SK-N-SH (cell line): Measurements from ENCODE around the gene OSBPL5. TPM values are rescaled to one million over a fixed set of nuclear protein-coding genes. Genes with fewer than 3 reads are reported as not detected.

Experiments used
- CTCF ChIA-PET: fragments of 300-600, 350-600 bp; formaldehyde crosslinking; extraction: SDS; loops from one replicate; lab custom pipeline; 2021; lab: Yijun Ruan, JAX
- POLR2A ChIA-PET: fragments of 350-600 bp; sonication (Branson Sonifier 250); formaldehyde crosslinking; extraction: SDS; loops from one replicate; lab custom pipeline; 2020; ENCODE audit warnings: antibody characterized with exemption, inconsistent platforms; lab: Yijun Ruan, JAX
- DNase-seq: peaks from one replicate; pipeline ENCODE4 v3.0.0; 2012
- H2AFZ ChIP-seq: fragments of 200-600 bp; sonication (generic); 2 replicates; pipeline ENCODE4 v1.8.1; 2016; ENCODE audit warnings: antibody characterized with exemption, mild to moderate bottlenecking, low read depth
- H3F3A ChIP-seq: fragments of 200-600 bp; sonication (generic); replicated peaks from 2 replicates; pipeline ENCODE3; 2016; ENCODE audit warnings: antibody characterized with exemption, mild to moderate bottlenecking; ENCODE audit not compliant: insufficient read depth
- H3K27ac ChIP-seq, 2 experiments: fragments of 200-500 bp in 1 of 2; fragments of 200-600 bp in 1 of 2; sonication (Bioruptor generic) in 1 of 2; sonication (generic), shearing (Covaris generic) in 1 of 2; 2 replicates each; pipeline versions ENCODE4 v1.5.1 to v1.6.1; 2014 to 2016; ENCODE audit warnings: low read depth in 2 of 2, inconsistent platforms in 1 of 2, low read length in 1 of 2, mild to moderate bottlenecking in 1 of 2, mixed read lengths in 1 of 2
- H3K27me3 ChIP-seq: fragments of 200-600 bp; sonication (generic), shearing (Covaris generic); 2 replicates; pipeline ENCODE4 v1.6.1; 2016; ENCODE audit warnings: mixed run types; ENCODE audit not compliant: insufficient read depth
- H3K36me3 ChIP-seq, 2 experiments: fragments of 200-500 bp in 1 of 2; fragments of 200-600 bp in 1 of 2; sonication (Bioruptor generic) in 1 of 2; sonication (generic) in 1 of 2; replicated peaks in 1 of 2; 2 replicates each; pipeline versions ENCODE3 to v1.5.1; 2014 to 2016; ENCODE audit warnings: low read length in 1 of 2, mild to moderate bottlenecking in 1 of 2; ENCODE audit not compliant: insufficient read depth in 2 of 2, control insufficient read depth in 1 of 2
- H3K4me1 ChIP-seq, 2 experiments: fragments of 200-500 bp in 1 of 2; fragments of 200-600 bp in 1 of 2; sonication (Bioruptor generic) in 1 of 2; sonication (generic), shearing (Covaris generic) in 1 of 2; 2 replicates each; pipeline versions ENCODE4 v1.5.1 to v1.6.1; 2014 to 2016; ENCODE audit warnings: low read depth in 1 of 2, low read length in 1 of 2, mixed run types in 1 of 2; ENCODE audit not compliant: insufficient read depth in 2 of 2, control insufficient read depth in 1 of 2
- H3K4me2 ChIP-seq: fragments of 200-600 bp; sonication (generic), shearing (Covaris generic); 2 replicates; pipeline ENCODE4 v1.6.1; 2017; ENCODE audit warnings: mixed run types
- H3K4me3 ChIP-seq, 2 experiments: fragments of 200-500 bp in 1 of 2; fragments of 200-600 bp in 1 of 2; sonication (Bioruptor generic) in 1 of 2; sonication (generic), shearing (Covaris generic) in 1 of 2; 2 replicates each; pipeline versions ENCODE4 v1.5.1 to v1.8.1; 2014 to 2016; ENCODE audit warnings: low read depth in 2 of 2, inconsistent platforms in 1 of 2, low read length in 1 of 2, mild to moderate bottlenecking in 1 of 2, mixed read lengths in 1 of 2, moderate library complexity in 1 of 2
- H3K79me2 ChIP-seq: fragments of 200-600 bp; sonication (generic); 2 replicates; pipeline ENCODE4 v1.8.1; 2017; ENCODE audit warnings: mild to moderate bottlenecking; ENCODE audit not compliant: insufficient read depth
- H3K9ac ChIP-seq: fragments of 200-600 bp; sonication (generic); 2 replicates; pipeline ENCODE4 v1.6.1; 2017; ENCODE audit warnings: mixed run types
- H3K9me2 ChIP-seq: fragments of 200-600 bp; sonication (generic); 2 replicates; pipeline ENCODE4 v1.6.1; 2017; ENCODE audit warnings: mixed run types
- H3K9me3 ChIP-seq: fragments of 200-600 bp; sonication (generic); 2 replicates; pipeline ENCODE4 v1.6.1; 2017; ENCODE audit warnings: mixed run types, mild to moderate bottlenecking, moderate library complexity
- H4K20me1 ChIP-seq: fragments of 200-600 bp; sonication (generic); 2 replicates; pipeline ENCODE4 v1.6.1; 2017; ENCODE audit warnings: mild to moderate bottlenecking, mixed run types; ENCODE audit not compliant: insufficient read depth
- CHD2 ChIP-seq: fragments of 150-350 bp; IDR thresholded peaks from 2 replicates; pipeline ENCODE4 v1.6.1; 2018; ENCODE audit warnings: low read length; ENCODE audit not compliant: partially characterized antibody
- CTCF ChIP-seq: fragments of 200-600 bp; sonication (generic); IDR thresholded peaks from 2 replicates; pipeline ENCODE4 v1.6.1; 2017; ENCODE audit warnings: antibody characterized with exemption, mild to moderate bottlenecking, moderate library complexity
- EP300 ChIP-seq, 2 experiments: IDR thresholded peaks; 2 replicates each; pipeline versions ENCODE4 v1.4.0 to v1.6.1; 2012; ENCODE audit warnings: borderline replicate concordance in 1 of 2, low read depth in 1 of 2, low read length in 1 of 2
- FOSL2 ChIP-seq: IDR thresholded peaks from 2 replicates; pipeline ENCODE4 v1.4.0; 2012; ENCODE audit warnings: low read depth, mild to moderate bottlenecking, moderate library complexity, borderline replicate concordance
- FOXM1 ChIP-seq: IDR thresholded peaks from 2 replicates; pipeline ENCODE4 v1.4.0; 2012; ENCODE audit warnings: low read depth, mild to moderate bottlenecking
- GABPA ChIP-seq: IDR thresholded peaks from 2 replicates; pipeline ENCODE4 v1.4.0; 2012; ENCODE audit warnings: low read depth, mild to moderate bottlenecking
- JUND ChIP-seq: IDR thresholded peaks from 2 replicates; pipeline ENCODE4 v1.4.0; 2012
- MEF2A ChIP-seq: IDR thresholded peaks from 2 replicates; pipeline ENCODE4 v1.4.0; 2012; ENCODE audit warnings: low read depth, borderline replicate concordance
- MXI1 ChIP-seq: IDR thresholded peaks from 2 replicates; pipeline ENCODE4 v1.6.1; 2012; ENCODE audit warnings: mild to moderate bottlenecking, low read depth, low read length, improper control_type of control experiment
- RAD21 ChIP-seq: IDR thresholded peaks from 2 replicates; pipeline ENCODE4 v1.6.1; 2012; ENCODE audit warnings: mild to moderate bottlenecking, low read length
- RFX5 ChIP-seq: IDR thresholded peaks from 2 replicates; pipeline ENCODE4 v1.6.1; 2012; ENCODE audit warnings: mild to moderate bottlenecking, improper control_type of control experiment, low read length
- RXRA ChIP-seq: IDR thresholded peaks from 2 replicates; pipeline ENCODE4 v1.4.0; 2012; ENCODE audit warnings: low read depth, mild to moderate bottlenecking, borderline replicate concordance
- SIN3A ChIP-seq: IDR thresholded peaks from 2 replicates; pipeline ENCODE4 v1.6.1; 2012; ENCODE audit warnings: low read depth, mild to moderate bottlenecking, low read length, moderate library complexity, borderline replicate concordance
- SMC3 ChIP-seq: IDR thresholded peaks from 2 replicates; pipeline ENCODE4 v1.6.1; 2012; ENCODE audit warnings: low read depth, low read length, improper control_type of control experiment
- TAF1 ChIP-seq: IDR thresholded peaks from 2 replicates; pipeline ENCODE4 v1.6.1; 2012; ENCODE audit warnings: low read depth, mild to moderate bottlenecking, low read length, moderate library complexity, borderline replicate concordance
- TEAD4 ChIP-seq: IDR thresholded peaks from 2 replicates; pipeline ENCODE4 v1.4.0; 2012; ENCODE audit warnings: mild to moderate bottlenecking, borderline replicate concordance; ENCODE audit not compliant: insufficient read depth
- WGBS: methylation state at CpG from one replicate; pipeline ENCODE4 v1.1.6; 2017; ENCODE audit warnings: low lambda C conversion rate; 5-methylcytosine and 5-hydroxymethylcytosine counted together
- polyA plus RNA-seq, 3 experiments: library from polyadenylated mRNA; depleted of rRNA; stranded (reverse); fragments of >200 nt; gene quantifications; 2 replicates each; pipeline ENCODE4 v1.2.3, GENCODE V29; 2012
- TF ChIP-seq, protein P1 (sequence below): IDR thresholded peaks from 2 replicates; pipeline ENCODE4 v1.4.0; 2012; ENCODE audit warnings: low read depth, borderline replicate concordance
- TF ChIP-seq, protein P2 (sequence below): IDR thresholded peaks from 2 replicates; pipeline ENCODE4; 2012

OSBPL5 gene
- polyA plus RNA-seq, 1 of the 3 experiments (the other 2 are of a cell fraction) = 10.9 TPM

GRCh38 chr11:3213659-3214419 is 48.7 kb upstream of the OSBPL5 start:
- Histone ChIP-seq H3F3A (no peaks in the 10 kb centered on the region), H3K9me2 (no peaks in the 10 kb centered on the region), H3K27me3 (no peaks in the 10 kb centered on the region), H3K27ac (no peak overlapping the region), H3K9ac (no peak overlapping the region), H3K9me3 (peaks cover 5% of the 10 kb centered on the region; the same call in 1 of the 2 replicates), H3K36me3 (no peaks in the 10 kb centered on the region), H2AFZ (no peak overlapping the region), H3K4me3 (no peak overlapping the region)
- WGBS = 56% methylated on average over 24 of the region's 24 CpGs
- TF ChIP-seq TEAD4 = no peak
- no peak for TF ChIP-seq RAD21
- TF ChIP-seq, all 33 proteins: peak for 0
- Histone ChIP-seq H3K4me2 (no peak overlapping the region), H3K79me2 (no peaks in the 10 kb centered on the region), H3K4me1 (no peaks in the 10 kb centered on the region; a peak in 1 of 4 replicates), H4K20me1 (no peaks in the 10 kb centered on the region)
- CTCF ChIA-PET = interaction anchor here (0.9 to 6.0 kb wide), 5 partner anchors 19 to 177 kb away, joined by 3 to 48 read pairs (median 6); no protein-coding TSS in a partner anchor
- POLR2A ChIA-PET = no interaction called here
- no peak for DNase-seq

- H4K20me1 ChIP-seq = no peaks in the 10 kb centered on the region
- no peaks in the 10 kb centered on the region for H3K79me2 ChIP-seq
- peaks cover 8% of the 10 kb centered on the region for H3K27me3 ChIP-seq
- peaks cover 5% of the 10 kb centered on the region; the same call in 1 of the 2 replicates for H3K9me3 ChIP-seq
- ChIA-PET CTCF (interaction anchor here (0.7 to 1.8 kb wide), 5 partner anchors 8 to 133 kb away, joined by 3 to 9 read pairs (median 4); no protein-coding TSS in a partner anchor), POLR2A (no interaction called here)
- WGBS = 56% methylated on average over 6 of the region's 6 CpGs
- no peaks in the 10 kb centered on the region for H3K36me3 ChIP-seq
- H3K4me3 ChIP-seq = no peak overlapping the region
- no peak overlapping the region for H3K4me2 ChIP-seq
- H3K9me2 ChIP-seq = no peaks in the 10 kb centered on the region
- no peak overlapping the region for H3K27ac ChIP-seq
- no peak overlapping the region for H2AFZ ChIP-seq
- H3F3A ChIP-seq = no peaks in the 10 kb centered on the region
- no peak for DNase-seq
- H3K4me1 ChIP-seq = peaks cover 0 to 12% of the 10 kb centered on the region in 2 experiments; a peak in 1 of 4 replicates
- no peak overlapping the region for H3K9ac ChIP-seq
- TF ChIP-seq SMC3 (no peak), CTCF (no peak), JUND (no peak), RAD21 (no peak), MEF2A (no peak), RFX5 (no peak), SIN3A (no peak), EP300 (IDR thresholded peaks at IDR 0.05; ENCODE audit: borderline replicate concordance in 1 of 2, low read depth in 1 of 2, low read length in 1 of 2) (no peak), CHD2 (no peak), RXRA (no peak), MXI1 (no peak), GABPA (no peak), FOSL2 (no peak), FOXM1 (no peak), TAF1 (no peak)
- TF ChIP-seq, protein P1, sequence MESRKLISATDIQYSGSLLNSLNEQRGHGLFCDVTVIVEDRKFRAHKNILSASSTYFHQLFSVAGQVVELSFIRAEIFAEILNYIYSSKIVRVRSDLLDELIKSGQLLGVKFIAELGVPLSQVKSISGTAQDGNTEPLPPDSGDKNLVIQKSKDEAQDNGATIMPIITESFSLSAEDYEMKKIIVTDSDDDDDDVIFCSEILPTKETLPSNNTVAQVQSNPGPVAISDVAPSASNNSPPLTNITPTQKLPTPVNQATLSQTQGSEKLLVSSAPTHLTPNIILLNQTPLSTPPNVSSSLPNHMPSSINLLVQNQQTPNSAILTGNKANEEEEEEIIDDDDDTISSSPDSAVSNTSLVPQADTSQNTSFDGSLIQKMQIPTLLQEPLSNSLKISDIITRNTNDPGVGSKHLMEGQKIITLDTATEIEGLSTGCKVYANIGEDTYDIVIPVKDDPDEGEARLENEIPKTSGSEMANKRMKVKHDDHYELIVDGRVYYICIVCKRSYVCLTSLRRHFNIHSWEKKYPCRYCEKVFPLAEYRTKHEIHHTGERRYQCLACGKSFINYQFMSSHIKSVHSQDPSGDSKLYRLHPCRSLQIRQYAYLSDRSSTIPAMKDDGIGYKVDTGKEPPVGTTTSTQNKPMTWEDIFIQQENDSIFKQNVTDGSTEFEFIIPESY = no peak
- TF ChIP-seq, protein P2, sequence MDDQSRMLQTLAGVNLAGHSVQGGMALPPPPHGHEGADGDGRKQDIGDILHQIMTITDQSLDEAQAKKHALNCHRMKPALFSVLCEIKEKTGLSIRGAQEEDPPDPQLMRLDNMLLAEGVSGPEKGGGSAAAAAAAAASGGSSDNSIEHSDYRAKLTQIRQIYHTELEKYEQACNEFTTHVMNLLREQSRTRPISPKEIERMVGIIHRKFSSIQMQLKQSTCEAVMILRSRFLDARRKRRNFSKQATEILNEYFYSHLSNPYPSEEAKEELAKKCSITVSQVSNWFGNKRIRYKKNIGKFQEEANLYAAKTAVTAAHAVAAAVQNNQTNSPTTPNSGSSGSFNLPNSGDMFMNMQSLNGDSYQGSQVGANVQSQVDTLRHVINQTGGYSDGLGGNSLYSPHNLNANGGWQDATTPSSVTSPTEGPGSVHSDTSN = no peak
Observed at GRCh38 chr11:3208272-3208671, 43.2 kb upstream of the OSBPL5 start.
